ENCODE data around the gene MFRP.

Gene MFRP

DNA sequence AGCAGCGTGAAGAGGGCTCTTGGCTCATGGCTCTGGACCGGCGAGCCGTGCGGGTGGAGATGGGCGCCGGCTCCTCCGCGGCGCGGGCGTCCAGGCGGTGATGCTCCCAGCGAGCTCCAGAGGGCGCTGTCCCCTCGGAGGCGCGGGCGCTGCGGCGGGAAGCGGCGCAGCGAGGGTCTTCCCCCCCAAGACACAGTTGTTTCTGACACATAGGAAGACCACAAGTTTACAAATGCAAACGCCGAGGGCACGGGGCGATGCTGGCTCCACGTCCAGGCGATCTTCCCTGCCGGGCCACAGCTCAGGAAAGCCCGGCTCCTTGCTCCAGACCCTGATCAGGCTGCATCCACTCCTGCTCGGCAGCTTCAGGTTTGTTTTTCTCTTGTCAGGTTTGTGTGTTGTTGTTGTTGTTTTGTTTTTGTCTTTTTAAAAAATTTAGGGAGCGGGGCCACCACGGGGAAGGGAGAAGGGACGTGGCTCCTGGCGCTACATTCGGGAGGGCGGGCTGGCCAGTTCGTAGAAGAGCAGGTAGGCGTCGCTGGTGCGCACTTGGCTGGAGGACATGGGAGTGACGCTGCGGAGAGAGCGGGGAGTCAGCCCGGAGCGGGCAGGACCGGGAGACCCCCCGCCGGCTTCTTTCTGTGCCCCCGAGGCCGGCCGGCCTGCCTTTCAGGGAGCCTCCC is 10.0 kb upstream of the MFRP start:
- peak; percentile 89 for DNase-seq

DNA sequence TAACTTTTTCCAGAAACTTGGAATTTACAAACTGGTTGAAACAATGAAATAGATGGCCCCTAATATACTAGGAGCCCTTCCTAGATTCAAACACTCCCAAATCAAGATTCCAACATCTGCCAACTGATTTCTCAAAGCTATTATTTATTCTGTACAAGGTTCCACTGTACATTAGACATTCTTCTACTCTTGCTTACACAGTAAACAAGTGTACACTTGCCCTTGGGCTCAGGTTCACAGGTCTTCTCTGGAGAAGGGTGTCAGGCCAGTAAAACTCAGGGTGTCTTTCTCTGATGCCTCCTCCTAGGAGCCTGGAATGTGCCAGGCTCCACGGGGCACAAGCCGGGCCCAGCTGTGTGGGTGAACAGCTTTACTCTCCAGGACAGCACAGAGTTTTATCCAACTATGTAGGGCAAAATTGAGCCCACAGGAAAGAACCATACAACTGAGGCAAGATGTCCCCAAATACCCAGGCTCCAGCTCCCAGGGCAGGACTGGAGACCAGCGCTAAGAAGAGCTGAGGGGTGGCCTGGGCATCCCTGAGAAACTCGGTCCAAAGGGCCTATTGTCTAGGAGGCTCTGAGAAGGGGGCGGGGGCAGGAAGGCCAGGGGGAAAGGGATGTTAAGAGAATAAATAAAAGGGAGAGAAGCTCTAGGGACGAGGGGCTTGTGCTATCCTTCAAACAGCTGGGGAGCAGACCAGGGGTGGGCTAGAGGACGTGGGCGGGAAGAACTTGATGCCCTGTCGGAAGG is 8.8 kb upstream of the MFRP start:
- DNase-seq: no peak

DNA sequence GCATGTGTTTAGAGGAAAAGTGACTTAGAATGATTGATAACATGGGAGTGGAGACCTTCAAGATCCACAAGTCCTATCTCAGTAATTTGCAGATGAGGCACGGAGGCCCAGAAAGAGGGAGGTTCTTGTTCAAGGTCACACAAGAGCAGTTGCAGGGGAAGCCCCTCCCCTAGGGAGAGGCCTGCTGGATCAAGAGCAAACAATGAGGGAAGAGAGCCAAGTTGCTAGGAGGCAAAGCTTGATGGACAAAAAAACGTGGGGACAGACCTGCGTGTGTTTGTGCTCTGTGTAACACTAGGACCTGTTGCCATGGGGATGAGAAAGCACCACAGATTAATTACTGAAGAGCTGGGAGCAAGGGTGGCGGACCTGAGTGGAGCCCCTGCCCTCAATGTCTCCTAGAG is 6.4 kb upstream of the MFRP start:
- peak; percentile 57 for DNase-seq

DNA sequence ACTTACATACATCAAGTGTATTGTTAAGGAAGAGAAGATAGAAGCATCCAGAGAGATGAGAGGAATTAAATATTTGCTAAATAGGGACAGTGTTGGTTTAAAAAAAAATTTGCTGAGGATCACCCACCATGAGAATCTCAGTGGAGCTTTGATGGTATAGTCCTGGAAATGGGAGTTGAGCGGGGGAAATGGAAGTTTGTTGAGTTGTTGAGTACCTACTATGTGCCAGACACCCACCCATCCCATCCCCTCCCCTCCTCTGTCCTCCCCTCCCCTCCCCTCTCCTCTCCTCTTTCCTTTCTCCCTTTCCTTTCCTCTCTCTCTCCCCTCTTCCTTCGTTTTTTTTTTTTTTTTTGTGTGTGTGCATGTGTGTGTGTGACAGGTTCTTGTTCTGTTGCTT is 4.7 kb upstream of the MFRP start:
- DNase-seq: no peak

DNA sequence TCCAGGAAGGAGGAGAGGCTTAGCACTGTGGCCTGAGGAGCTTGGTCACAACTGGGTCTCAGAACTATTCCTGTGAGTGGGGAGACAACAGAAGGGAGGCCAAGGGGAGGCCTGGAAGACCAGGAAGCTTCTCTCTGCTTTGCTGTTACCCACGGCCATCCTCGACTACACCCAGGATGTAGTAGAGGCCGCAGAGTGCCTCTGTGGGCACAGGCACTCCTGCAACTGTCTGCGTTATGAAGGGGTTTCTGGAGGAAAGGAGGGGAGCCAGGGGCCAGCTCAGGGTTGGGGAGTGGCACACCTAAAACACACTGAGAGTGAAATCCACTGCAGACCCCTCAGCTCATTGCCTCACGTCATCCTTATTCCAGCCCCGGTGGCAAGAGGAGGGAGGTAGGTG is 3.8 kb upstream of the MFRP start:
- DNase-seq: no peak

DNA sequence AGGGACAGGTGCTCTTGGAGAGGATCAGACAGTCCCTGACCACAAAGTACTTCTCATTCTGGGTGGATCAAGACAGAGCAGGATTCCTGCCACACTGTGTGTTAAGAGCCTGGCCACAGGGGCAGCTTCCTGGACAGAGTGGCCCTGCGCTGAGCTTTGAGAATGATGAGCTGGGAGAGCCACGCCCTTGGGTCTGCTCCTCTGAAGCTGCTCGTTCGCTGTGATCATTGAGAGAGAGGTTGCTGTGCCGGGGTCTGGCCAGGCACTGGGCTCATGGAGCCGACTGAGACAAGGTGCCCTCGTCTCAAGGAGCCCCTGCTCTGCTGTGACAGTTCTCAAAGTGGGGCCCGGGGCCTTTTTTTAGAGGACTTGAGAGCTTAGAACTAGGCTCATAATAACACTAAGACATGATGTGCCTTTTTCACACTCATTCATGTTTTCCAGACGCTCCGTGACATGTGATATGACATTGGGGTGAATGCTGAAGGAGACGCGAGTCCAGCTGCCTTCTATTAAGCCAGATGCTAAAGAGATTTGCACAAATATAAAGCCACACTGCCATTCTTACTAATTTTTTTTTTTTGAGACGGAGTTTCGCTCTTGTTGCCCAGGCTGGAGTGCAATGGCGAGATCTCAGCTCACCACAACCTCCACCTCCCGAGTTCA is 1.6 kb upstream of the MFRP start:
- peak; percentile 39 for DNase-seq

DNA sequence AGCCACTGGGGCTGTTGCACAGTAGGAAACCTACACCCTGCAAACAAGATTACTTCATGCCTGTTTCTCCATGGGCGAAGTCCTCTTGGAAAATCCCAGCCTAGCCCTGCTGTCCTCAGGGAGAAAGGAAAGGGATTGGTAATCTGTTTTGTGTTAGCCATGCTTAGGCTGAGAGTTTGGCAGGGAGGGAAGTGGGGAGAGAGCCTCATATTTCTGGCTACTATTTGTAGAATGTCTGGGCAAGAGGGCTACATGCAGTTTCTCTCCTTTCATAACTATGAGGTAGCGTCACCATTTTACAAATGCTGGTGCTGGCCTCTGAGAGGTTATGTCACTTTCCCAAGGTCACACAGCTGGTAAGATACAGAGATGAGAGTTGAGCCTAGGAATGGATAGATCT is 737 bp upstream of the MFRP start:
- DNase-seq: peak; percentile 18

DNA sequence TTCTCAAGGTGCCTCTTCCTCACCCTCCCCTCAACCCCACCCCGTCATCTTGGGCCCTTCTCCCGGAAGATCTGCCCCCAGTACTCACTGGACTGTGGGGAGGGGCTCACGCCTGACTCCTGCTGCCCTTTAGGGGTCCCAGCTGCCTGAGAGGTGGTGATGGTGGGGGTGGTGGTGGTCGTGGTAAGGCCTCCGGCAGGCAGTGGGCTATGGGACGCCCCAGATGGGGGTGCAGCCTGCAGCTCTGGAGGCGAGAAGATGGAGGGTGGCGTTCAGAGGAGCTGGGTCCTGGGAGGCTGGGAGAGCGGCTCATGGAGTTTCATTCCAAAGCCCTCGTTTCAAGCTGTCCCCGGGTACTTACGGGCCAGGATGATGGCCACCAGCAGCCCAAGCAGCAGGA is 820 bp downstream of the MFRP start:
- peak; percentile 14 for DNase-seq

DNA sequence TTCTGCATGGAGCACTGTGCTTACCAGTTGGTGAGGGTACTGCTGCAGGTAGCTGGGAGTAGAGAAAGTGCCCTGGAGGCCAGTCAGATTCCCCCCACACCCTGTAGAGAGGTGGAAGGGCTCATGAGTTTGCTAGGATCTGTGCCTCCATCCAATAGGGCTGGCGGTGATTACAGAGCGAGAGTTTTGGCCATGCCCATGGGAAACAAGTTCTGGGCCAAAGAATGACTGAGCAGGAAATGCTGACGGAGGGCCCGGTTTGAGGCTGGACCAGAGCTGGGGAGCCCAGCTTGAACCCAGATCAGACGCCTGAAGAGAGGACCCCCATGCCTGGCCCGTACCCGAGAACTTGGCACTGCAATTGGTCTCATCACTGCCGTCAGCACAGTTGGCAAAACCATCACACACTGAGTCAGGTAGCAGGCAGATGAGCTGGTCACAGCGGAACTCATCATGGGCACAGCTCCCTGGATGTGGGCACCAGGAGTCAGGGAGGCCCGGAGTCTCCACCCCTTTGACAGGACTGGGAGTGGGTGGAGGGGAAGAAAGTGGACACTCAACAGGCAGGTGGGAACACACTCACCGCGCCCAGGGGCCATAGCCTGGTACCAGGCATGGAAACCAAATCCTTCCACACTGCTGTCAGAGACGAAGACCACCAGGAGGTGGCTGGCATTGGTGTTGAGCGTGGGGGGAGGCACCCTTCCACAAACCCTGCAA is 2.1 kb downstream of the MFRP start:
- peak; percentile 20 for DNase-seq

DNA sequence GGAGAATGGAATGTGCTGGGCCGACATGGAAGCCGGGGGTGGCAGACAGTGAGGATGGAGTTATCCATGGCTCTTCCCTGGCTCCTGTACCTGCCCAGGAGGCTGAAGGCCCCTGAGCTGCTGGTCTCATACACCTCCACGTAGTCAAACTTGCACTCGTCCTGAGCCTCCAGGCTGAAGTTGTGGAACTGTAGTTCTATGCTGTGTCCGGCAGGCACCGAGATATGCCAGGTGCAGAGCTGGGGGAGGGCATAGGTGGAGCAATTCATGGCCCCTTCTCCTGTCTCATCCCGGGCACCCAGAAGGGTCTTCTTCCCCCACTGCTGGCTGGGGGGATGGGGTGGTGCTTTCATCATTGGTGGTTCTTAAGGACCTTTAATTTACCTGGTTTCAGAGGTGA is 2.8 kb downstream of the MFRP start:
- peak; percentile 15 for DNase-seq

DNA sequence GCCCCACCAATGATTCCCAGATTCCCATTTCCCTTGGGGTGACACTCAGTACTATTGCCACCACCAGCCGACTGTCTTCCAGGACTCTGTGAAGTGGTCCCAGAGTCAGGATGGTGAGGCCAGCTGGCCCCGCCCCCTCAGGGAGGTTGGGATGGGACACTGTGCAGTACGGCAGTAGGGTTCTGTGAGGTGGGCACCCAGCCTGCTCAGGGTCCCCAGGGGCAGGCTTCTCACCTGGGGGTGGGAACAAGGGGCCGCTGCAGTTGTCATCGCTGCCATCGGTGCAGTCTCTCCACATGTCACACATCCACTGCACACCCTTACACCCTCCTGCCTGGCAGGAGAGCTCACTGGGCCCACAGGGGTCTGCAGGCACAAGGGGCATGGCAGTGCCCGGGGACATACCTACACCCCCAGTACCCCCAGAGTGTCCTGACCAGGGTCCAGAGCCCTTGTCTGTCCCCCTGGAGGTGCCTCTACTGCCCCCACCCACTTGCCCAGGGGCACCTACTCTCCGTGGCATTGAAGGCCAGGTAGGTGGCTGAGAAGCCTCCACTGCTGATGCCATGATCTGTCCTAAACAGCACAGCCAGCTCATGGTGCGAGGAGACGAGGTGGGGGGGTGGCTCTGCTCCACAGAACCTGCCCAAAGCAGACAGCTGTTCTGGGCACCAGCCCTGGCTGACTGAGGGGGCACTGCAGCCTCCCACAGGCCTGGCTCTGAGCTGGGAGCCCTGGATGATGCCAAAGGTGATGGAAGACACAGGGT is 4.0 kb downstream of the MFRP start:
- DNase-seq: peak; percentile 27

DNA sequence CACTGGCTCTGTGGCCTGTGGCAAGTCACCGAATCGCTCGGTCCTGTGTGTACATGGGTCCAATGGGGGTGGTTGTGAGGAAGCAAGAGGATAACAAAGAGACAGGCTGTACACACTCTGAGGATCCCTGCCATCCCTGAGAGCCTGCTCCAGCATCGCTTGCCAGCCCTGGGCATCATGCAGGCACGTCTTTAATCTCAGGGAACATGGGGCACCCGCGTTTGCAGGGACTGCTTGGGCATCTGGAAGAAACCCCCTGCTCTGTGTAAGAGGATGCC is 4.5 kb downstream of the MFRP start:
- peak; percentile 16 for DNase-seq

DNA sequence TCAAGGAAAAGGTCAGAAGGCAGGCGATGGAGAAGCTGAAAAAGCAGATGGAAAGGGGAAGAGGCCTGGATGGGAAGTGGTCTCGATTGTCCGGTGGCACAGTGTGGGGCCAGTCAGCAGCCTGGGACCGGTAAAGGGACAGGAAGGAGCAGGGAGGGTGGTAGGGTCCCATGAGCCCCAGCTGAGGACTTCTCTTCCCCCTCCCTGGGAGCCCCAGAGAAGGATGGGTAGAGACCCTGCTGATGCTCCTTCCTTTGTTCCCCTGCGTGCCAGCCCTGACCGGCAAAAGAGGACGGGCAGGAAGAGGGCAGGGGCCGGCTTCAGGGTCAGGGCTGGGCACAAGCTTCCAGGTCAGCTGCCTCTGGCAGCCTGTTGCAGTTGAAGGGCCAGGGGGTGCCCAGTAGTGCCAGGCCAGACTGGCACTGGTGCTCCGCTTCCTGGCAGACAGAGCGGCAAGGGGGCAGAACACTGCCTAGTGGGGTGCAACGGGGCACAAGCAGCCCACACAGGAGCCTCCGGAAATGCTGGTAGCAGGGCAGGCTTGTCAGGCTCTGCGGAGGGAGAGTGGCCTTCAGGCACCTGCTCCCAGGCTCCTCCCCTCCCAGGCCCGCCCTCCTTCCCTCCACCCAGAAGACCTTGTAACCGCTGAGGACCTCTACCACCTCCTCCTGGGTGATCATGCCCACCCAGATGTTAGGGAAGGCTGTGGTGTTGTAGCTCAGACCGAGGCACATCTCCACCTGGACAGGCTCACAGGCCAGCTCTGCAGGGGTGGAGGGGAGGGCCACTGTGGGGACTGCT is 5.1 kb downstream of the MFRP start:
- DNase-seq: peak; percentile 35

DNA sequence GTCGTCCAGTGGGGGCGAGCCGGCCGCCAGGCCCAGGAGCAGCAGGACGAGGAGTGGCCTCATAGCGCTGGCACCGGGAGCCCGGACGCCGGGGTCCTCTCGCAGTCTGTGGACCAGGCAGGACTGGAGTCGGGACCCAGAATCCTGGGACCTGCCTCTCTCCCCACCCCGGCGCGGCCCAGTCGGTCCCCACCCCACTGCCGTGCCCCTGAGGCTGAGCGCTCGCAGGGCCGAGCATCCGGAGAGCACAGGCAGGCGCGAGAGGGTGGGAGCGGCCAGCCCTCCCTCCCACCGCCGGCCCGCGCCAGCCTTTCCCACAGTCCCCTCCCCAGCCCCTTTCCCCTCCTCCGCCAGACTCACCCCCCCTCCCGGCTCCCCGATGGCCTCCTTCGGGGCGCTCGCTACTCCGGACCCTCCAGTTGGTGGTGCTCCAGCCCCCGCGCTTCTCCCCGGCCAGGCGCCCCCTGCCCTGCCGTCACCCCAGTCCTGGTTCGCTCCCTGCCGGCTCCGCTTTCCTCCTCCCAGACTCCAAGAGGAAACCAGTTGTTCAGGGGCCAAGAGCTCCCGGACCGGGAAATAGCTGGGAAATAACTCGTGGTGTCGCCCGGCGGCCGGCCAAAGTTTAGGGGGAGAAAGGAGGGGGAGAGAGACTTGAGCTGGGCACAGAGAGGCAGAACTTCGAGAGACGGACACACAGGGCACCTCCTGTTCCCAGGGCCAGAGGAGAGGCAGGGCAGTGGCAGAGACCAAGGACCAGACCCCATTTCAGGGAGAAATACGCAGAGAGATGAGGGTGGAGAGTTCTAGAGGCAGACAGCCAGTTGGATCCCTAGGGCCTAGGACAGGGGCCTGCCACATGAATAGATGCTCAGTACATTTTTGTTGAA is 5.9 kb downstream of the MFRP start, which contains the start of gene C1QTNF5:
TSS of gene C1QTNF5 (minus strand) at position 549 of the 887 bp plus-strand sequence. CDS start at position 63, 486 bp downstream.
- DNase-seq: peak; percentile 95

DNA sequence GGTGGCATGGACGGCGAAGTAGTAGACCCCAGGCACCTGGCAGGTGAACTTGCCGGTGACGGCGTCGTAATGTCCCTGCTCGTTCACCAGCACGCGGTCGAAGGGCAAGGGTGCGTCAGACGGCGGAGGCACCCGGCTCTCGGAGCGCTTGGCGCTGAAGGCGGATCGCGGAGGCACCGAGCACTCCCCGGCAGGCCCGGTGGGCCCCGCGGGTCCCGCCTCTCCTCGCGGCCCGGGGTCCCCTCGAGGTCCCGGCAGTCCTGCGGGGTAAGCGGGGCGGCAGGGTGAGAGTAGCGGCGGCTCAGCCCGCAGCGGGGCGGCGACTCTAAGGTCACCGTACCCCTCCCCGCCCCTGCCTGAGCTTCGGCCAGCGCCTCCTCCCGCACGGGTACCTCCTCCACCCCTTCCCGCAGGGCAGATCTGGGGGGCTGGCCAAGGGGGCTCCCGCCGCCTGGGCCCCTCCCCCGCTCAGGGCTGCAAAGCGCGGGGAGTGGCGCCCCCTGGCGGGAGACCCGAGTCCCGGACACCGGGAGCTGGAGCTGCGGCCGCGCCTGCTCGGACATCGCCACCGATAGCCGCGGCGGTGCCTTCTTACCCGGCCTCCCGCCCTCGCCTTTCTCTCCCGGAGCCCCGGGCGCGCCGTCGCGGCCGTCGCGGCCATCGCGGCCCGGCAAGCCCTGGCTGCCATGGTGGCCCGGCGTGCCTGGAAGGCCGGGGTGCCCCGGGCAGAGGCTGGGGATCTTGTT is 6.7 kb downstream of the MFRP start:
- DNase-seq: peak; percentile 84

DNA sequence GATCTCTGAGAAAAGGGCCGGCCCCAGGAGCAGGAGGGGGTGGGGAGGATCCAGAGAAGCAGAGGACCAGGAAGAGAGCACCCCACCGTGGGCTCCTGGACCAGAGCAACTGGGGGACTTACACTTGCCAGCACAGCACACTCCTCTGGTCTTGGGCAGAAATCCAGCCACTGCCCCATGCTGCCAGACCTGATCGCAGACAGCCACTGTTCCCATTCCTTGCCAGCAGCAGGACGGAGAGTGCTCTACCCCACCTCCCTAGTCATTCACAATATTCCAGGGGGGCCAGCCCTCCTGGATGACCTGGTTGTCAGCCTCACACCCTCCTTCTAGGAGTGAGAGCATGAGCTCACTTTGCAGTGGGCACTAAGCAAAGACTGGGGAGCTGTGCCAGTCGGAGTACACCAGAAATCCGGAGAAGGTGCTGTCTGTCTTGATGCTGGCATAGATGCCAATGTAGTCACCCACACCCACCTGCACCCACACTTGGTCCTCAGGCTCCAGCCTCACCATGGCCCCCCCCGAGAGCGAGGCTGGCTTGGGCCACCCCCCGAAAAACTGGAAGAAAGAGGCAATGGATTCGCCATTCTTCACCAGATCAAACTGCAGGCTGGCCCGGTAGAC is 7.4 kb downstream of the MFRP start:
- DNase-seq: peak; percentile 41

DNA sequence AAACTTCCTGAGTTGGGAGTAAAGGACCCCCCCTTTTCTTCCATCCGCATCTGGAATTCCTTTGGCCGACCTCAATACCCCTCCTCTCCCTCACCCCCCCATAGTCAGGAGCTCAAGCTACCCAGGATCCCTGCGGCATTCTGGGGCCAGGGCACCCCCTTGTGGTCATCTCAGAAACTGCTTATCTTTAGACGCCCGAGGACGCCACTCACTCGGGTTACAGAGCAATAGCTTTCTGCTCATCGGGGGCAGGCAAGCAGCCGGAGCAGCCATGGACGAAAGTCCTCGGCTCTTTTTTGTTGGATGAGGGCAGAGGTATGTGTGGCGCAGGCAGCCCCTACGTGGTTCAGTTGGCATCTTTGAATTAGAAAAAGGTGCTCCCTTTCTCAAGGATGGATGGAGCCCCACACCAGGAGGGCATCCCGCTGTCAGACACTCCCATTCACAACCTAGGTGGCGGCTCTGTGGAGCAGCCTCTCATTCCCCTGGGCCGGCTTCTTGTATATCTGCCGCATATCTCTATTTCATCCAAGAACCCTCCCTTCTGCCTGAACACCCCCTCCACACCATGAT is 8.1 kb downstream of the MFRP start:
- peak; percentile 88 for DNase-seq

DNA sequence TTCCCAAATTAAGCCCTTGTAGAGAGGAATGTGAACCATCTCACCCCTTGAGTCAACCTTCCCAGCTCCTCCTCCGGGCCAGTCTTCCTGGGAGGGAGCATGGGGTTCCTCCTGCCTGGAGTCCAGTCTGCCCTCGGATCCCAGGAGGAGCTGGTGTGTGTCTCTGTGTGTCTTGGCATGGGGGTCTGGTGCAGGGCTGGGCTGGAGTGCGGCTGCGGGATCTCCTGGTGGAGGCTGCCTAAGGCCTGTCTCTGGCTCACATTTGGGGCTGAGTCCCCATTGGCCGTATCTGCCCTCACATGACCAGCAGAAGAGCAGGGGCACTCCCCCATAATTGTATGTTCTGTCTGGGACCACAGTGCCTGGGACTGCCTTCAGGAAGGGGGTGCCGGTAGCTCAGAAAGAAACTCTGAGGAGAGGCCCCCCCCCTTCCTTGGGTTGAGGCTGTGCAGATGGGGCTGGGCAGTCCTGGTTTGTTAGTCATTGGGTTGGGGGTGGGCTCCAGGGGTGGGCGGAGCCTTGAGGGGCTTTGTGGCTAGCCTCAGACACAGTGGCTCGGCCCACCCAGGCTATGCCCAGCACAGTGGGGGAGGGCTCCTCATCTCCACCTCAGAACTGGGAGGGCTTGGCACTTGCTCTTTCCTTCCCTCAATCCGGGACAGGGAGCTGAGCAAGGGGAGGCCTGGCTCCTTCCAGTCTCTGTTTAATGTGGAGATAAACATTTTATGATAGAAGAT is 8.8 kb downstream of the MFRP start:
- DNase-seq: peak; percentile 84

Data from right hindlimb (tissue), 1 donor.